Measurements from ENCODE around the gene MIA.
"Not testable (repeated sequence)": the region's sequence is repeated elsewhere in the genome, so short reads cannot be mapped to it uniquely, and the experiment has no call there.

The MIA gene

GRCh38 chr19:40774916-40775631 is at the start of gene MIA:
TSS of gene MIA (plus strand) at chr19:40775521. CDS start at chr19:40775543, 22 bp downstream.
- CTCF ChIA-PET, result interaction anchor here (1.3 kb wide), 1 partner anchor 17 kb away, joined by 3 read pairs; no protein-coding TSS in a partner anchor

GRCh38 chr19:40726279-40726678 is 49.0 kb upstream of the MIA start:
- POLR2A ChIA-PET, result no interaction called here
- no peak overlapping the region for H3K4me3 ChIP-seq (ENCODE audit: low read depth, low read length)
- CTCF ChIA-PET, result no interaction called here
- TF ChIP-seq, protein P1, sequence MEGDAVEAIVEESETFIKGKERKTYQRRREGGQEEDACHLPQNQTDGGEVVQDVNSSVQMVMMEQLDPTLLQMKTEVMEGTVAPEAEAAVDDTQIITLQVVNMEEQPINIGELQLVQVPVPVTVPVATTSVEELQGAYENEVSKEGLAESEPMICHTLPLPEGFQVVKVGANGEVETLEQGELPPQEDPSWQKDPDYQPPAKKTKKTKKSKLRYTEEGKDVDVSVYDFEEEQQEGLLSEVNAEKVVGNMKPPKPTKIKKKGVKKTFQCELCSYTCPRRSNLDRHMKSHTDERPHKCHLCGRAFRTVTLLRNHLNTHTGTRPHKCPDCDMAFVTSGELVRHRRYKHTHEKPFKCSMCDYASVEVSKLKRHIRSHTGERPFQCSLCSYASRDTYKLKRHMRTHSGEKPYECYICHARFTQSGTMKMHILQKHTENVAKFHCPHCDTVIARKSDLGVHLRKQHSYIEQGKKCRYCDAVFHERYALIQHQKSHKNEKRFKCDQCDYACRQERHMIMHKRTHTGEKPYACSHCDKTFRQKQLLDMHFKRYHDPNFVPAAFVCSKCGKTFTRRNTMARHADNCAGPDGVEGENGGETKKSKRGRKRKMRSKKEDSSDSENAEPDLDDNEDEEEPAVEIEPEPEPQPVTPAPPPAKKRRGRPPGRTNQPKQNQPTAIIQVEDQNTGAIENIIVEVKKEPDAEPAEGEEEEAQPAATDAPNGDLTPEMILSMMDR (IDR thresholded peaks at IDR 0.05; ENCODE audit: insufficient read depth, low read length, missing control alignments), result no peak
- no peak for DNase-seq (ENCODE audit: low read depth, low spot score)

More at GRCh38 chr19:40774916-40775631, at the start of gene MIA:
- DNase-seq (ENCODE audit: low read depth, low spot score), result no peak
- TF ChIP-seq, protein P1 (IDR thresholded peaks at IDR 0.05; ENCODE audit: insufficient read depth, low read length, missing control alignments), result no peak
- H3K4me3 ChIP-seq (ENCODE audit: low read depth, low read length), result no peak within 1 kb of the TSS
- POLR2A ChIA-PET, result no interaction called here

DNA sequence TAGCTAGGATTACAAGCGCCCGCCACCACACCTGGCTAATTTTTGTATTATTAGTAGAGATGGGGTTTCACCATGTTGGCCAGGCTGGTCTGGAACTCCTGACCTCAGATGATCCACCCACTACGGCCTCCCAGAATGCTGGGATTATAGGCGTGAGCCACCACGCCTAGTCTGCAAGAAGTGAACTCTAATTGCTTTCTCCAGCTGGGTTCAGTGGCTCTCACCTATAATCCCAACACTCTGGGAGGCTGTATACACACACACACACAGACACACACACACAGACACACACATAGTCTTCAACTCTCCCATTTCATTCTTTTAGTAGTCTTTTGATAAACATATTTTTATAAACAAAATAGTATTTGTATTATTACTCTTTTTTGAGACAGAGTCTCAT is 45.3 kb upstream of the MIA start:
- POLR2A ChIA-PET; H3K4me3 ChIP-seq (ENCODE audit: low read depth, low read length); DNase-seq (ENCODE audit: low read depth, low spot score): not testable (repeated sequence)
- CTCF ChIA-PET, result interaction anchor here (0.9 kb wide), 1 partner anchor 12 kb away, joined by 4 read pairs; no protein-coding TSS in a partner anchor

DNA sequence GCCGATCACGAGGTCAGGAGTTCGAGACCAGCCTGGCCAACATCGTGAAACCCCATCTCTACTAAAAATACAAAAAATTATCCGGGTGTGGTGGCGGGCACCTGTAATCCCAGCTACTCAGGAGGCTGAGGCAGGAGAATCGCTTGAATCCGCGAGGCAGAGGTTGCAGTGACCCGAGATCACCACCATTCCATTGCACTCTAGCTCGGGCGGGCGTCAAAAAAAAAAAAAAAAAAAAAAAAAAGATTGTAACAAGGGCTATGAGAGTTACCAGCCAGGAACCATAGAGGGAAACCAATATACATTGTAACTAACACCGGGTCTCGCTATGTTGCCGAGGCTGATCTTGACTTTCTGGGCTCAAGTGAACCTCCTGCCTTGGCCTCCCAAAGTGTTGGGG is 43.0 kb upstream of the MIA start:
- POLR2A ChIA-PET; H3K4me3 ChIP-seq (ENCODE audit: low read depth, low read length); DNase-seq (ENCODE audit: low read depth, low spot score): not testable (repeated sequence)
- CTCF ChIA-PET, result interaction anchor here (1.3 kb wide), 1 partner anchor 74 kb away, joined by 6 read pairs; no protein-coding TSS in a partner anchor

DNA sequence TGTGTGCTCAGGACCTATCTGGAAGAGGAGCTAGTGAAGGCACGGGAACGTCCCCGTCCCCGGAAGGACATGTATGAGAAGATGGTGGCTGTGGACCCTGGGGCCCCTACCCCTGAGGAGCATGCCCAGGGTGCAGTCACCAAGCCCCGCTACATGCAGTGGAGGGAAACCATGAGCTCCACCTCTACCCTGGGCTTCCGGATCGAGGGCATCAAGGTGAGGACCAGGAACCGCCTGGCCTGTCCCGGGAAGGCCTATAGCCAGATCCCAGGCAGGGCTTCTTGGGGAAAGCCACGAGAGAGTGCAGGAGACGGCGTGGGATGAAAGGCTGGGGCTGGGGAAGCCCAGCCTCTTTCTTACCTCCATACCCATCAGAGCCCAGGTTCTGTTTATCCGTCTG is 42.2 kb upstream of the MIA start:
- ChIA-PET POLR2A (no interaction called here), CTCF (interaction anchor here (1.3 to 1.9 kb wide), 3 partner anchors 9 to 74 kb away, joined by 4 to 6 read pairs (median 5); no protein-coding TSS in a partner anchor)
- DNase-seq (ENCODE audit: low read depth, low spot score), result no peak
- TF ChIP-seq, protein P1 (IDR thresholded peaks at IDR 0.05; ENCODE audit: insufficient read depth, low read length, missing control alignments), result no peak
- no peak overlapping the region for H3K4me3 ChIP-seq (ENCODE audit: low read depth, low read length)

DNA sequence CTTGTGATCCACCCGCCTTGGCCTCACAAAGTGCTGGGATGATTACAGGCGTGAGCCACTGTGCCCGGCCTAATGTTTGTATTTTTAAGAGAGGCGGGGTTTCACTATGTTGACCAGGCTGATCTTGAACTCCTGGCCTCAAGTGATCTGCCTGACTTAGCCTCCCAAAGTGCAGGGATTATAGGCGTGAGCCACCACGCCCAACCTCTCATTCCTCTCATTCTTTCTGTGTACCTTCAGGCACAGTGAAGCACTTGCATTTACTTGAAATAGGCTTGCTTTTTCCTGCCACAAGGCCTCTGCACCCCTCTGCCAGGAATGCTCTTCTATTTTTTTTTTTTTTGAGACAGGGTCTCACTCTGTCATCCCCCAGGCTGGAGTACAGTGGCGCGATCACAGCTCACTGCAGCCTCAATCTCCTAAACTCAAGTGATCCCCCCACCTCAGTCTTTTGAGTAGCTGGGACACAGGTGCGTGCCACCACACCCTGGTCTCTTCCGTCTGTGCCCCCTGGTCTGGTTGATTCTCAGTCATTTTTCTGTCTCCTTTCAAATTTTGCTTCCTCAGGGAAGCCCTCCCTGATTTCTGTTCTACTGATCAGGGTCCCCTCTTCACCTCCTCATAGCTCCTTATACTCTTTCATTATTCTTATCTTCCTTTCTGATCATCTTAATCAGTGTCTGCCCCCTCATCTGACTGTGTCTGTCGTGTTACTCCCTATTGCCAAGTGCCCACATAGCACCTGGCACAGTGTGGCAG is 40.1 kb upstream of the MIA start:
- DNase-seq (ENCODE audit: low read depth, low spot score), result no peak
- CTCF ChIA-PET, result no interaction called here
- no peak overlapping the region for H3K4me3 ChIP-seq (ENCODE audit: low read depth, low read length)
- POLR2A ChIA-PET, result interaction anchor here (0.7 kb wide), 1 partner anchor 10 kb away, joined by 3 read pairs; no protein-coding TSS in a partner anchor
- TF ChIP-seq, protein P1 (IDR thresholded peaks at IDR 0.05; ENCODE audit: insufficient read depth, low read length, missing control alignments), result no peak

- TF ChIP-seq, protein P1 (IDR thresholded peaks at IDR 0.05; ENCODE audit: insufficient read depth, low read length, missing control alignments), result no peak
- ChIA-PET CTCF (no interaction called here), POLR2A (interaction anchor here (1.0 kb wide), 1 partner anchor 14 kb away, joined by 3 read pairs; the partner anchor contains the start of gene ACTMAP)
- no peak overlapping the region for H3K4me3 ChIP-seq (ENCODE audit: low read depth, low read length)
- no peak for DNase-seq (ENCODE audit: low read depth, low spot score)
These were observed 38.7 kb upstream of the MIA start for GRCh38 chr19:40736661-40737060.
